ENCODE results near the gene TNRC6B.
A peak's percentile ranks its signal among the peaks of the same experiment; 100 is the strongest.

TNRC6B gene

DNA sequence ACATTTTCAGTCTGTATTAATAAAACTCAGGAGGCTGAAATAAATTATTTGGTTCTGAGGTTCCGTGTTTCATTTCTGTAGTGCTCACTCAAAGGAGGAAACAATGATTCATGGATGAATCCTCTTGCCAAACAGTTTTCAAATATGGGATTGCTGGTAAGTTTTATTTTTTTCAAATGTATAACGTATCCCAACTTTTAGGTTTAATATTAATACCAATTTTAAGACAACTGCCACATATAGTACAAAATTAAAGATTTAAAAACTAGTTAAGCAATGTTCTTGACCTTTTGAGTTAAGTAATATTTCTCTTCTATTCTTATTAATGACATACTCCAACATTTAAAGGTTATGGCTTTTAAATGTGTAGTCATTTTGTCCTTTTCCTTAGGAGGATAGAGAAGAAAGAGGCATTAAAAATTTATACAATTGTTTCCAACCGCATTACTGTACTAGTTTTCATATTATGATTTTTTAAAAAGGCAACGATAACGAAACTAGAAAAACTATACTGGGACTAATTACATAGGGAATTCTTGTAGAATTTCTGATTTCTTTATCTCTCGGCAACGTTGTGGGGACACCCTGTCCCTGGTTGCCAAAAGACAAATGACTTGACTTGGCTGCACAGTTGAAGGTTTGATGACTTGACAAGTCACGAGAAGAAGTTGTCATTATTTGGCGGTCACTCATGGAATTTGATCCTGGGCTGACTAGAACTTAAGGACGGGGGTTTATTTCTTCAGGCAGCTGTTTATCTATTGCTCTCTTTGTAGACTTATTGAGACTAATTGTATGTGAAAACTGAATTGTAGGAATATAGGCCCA is 99.5 kb downstream of the TNRC6B start:
- peak; percentile 67 for DNase-seq (ENCODE audit: low read depth)
- TF ChIP-seq CTCF (IDR thresholded peaks at IDR 0.05; ENCODE audit: control insufficient read depth, extremely low read depth, insufficient read depth) = no peak
- peak overlapping the region; percentile 51 for H3K4me3 ChIP-seq (ENCODE audit: low read depth, low read length)

- no peak for DNase-seq (ENCODE audit: low read depth)
- no peak for TF ChIP-seq CTCF (IDR thresholded peaks at IDR 0.05; ENCODE audit: control insufficient read depth, extremely low read depth, insufficient read depth)
- H3K4me3 ChIP-seq (ENCODE audit: low read depth, low read length) = no peak overlapping the region
Measured at GRCh38 chr22:40279017-40279416, 101.3 kb downstream of the TNRC6B start.

DNA sequence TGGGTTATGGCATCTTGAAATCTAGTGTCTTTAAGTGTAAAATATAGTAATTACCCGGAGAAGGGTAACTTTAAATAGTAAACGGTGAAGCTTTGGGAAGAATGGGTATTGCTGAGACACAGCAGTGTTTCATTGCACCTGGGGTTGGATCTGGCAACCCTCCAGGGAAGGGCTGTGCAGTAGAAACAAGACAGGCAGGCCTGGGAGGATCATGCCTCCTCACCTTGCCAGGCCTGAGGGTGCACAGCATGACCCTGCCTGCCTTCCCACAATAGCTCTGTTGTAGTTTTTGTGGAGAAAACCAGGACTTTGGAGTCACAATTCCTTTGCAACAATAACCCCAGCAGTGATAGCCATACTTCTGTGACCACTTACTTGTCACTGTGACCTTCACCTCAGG is 104.0 kb downstream of the TNRC6B start:
- no peak for TF ChIP-seq CTCF (IDR thresholded peaks at IDR 0.05; ENCODE audit: control insufficient read depth, extremely low read depth, insufficient read depth)
- no peak overlapping the region for H3K4me3 ChIP-seq (ENCODE audit: low read depth, low read length)
- peak; percentile 48 for DNase-seq (ENCODE audit: low read depth)

- TF ChIP-seq CTCF (IDR thresholded peaks at IDR 0.05; ENCODE audit: control insufficient read depth, extremely low read depth, insufficient read depth) = no peak
- no peak for DNase-seq (ENCODE audit: low read depth)
- H3K4me3 ChIP-seq (ENCODE audit: low read depth, low read length) = no peak overlapping the region
Measured at GRCh38 chr22:40285513-40285912, 107.8 kb downstream of the TNRC6B start.

- no peak for DNase-seq (ENCODE audit: low read depth)
- no peak for TF ChIP-seq CTCF (IDR thresholded peaks at IDR 0.05; ENCODE audit: control insufficient read depth, extremely low read depth, insufficient read depth)
- no peak overlapping the region for H3K4me3 ChIP-seq (ENCODE audit: low read depth, low read length)
Measured at GRCh38 chr22:40289991-40290459, 112.3 kb downstream of the TNRC6B start.

- no peak for TF ChIP-seq CTCF (IDR thresholded peaks at IDR 0.05; ENCODE audit: control insufficient read depth, extremely low read depth, insufficient read depth)
- DNase-seq (ENCODE audit: low read depth) = no peak
- no peak overlapping the region for H3K4me3 ChIP-seq (ENCODE audit: low read depth, low read length)
Measured at GRCh38 chr22:40290516-40290915, 112.8 kb downstream of the TNRC6B start.

DNA sequence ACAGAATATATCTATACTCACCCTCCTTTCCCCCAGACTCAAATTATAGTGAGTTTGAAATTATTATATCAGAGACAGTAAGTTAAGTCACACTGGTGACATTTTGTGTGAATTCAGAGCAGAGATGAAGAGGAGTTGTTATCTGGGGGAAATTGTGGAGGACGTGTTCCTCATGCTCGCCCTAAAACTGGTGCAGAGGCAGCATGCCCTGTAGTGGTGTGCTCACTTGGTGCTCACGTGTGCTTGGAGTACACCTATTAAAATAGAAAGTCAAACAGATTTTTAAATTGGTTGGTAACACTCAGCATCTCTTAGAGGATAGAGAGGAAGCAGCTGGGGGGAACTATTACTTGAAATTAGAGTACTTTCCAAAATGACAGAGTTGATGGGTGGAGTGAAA is 117.0 kb downstream of the TNRC6B start:
- TF ChIP-seq CTCF (IDR thresholded peaks at IDR 0.05; ENCODE audit: control insufficient read depth, extremely low read depth, insufficient read depth) = no peak
- H3K4me3 ChIP-seq (ENCODE audit: low read depth, low read length) = no peak overlapping the region
- no peak for DNase-seq (ENCODE audit: low read depth)
